Kidney (tissue), 14 donors: ENCODE data around the gene SLC6A19. TPM values are rescaled to one million over a fixed set of nuclear protein-coding genes. Genes with fewer than 3 reads are reported as not detected.

Experiments used
- DNase-seq, 5 donors: peaks; one replicate each; pipeline ENCODE4 v3.0.0-alpha.2; 2013 to 2020
- FAIRE-seq: peaks from 2 replicates; lab custom pipeline; 2012; peaks lifted over from hg19 to GRCh38; lab: Jason Lieb, UNC
- H3K27ac ChIP-seq, 2 donors: one replicate each; pipeline ENCODE4 v1.7.0; 2013; ENCODE audit warnings: low read depth in 2 of 2, low read length in 2 of 2, inconsistent platforms in 1 of 2
- H3K27me3 ChIP-seq: one replicate; pipeline ENCODE4 v1.7.1; 2013; ENCODE audit warnings: low read length, inconsistent platforms; ENCODE audit not compliant: control insufficient read depth, insufficient read depth
- H3K36me3 ChIP-seq, 3 donors: one replicate each; pipeline versions ENCODE4 v1.7.0 to v1.7.1; 2013; ENCODE audit warnings: low read length in 3 of 3, control low read depth in 1 of 3, inconsistent platforms in 1 of 3; ENCODE audit not compliant: insufficient read depth in 3 of 3, control insufficient read depth in 2 of 3
- H3K4me1 ChIP-seq, 3 donors: one replicate each; pipeline versions ENCODE4 v1.7.0 to v1.7.1; 2013; ENCODE audit warnings: low read length in 3 of 3, inconsistent platforms in 1 of 3, low read depth in 1 of 3; ENCODE audit not compliant: control insufficient read depth in 2 of 3, insufficient read depth in 2 of 3
- H3K4me3 ChIP-seq, 3 donors: one replicate each; pipeline versions ENCODE4 v1.7.0 to v1.8.1; 2013; ENCODE audit warnings: low read length in 3 of 3, control low read depth in 1 of 3, inconsistent platforms in 1 of 3
- H3K9ac ChIP-seq, 3 donors: one replicate each; pipeline versions ENCODE4 v1.7.0 to v1.7.1; 2013; ENCODE audit warnings: low read length in 3 of 3, control low read depth in 1 of 3, inconsistent platforms in 1 of 3
- H3K9me3 ChIP-seq, 3 donors: one replicate each; pipeline versions ENCODE4 v1.7.0 to v1.7.1; 2013; ENCODE audit warnings: low read length in 3 of 3, control low read depth in 1 of 3, inconsistent platforms in 1 of 3; ENCODE audit not compliant: control insufficient read depth in 2 of 3, insufficient read depth in 1 of 3
- intact Hi-C: fragments of 100-400 bp; cut with DNase I; formaldehyde crosslinking; loops from one replicate; pipeline ENCODE4 v1.11.1; 2022
- polyA plus RNA-seq: library from polyadenylated mRNA; stranded (reverse); fragments of 350-450 nt; fragmentation: Illumina TruSeq; extraction: RNeasy Lipid Tissue Mini Kit (QIAGEN cat#74804); gene quantifications from one replicate; pipeline ENCODE4 v1.2.3, GENCODE V29; 2014; ENCODE audit warnings: low read depth, low replicate concordance; ENCODE audit not compliant: insufficient read depth
- total RNA-seq: library from RNA; stranded (reverse); fragmentation: NEBNext Ultra II Directional; extraction: Animal tissue kit (Norgen Biotek cat#: 25700); gene quantifications from one replicate; pipeline ENCODE4 v1.2.1, GENCODE V29; 2021
- TF ChIP-seq, protein P1 (sequence below): IDR thresholded peaks from 3 replicates; pipeline ENCODE4 v1.5.1; 2012; ENCODE audit warnings: mild to moderate bottlenecking, moderate library complexity, borderline replicate concordance; ENCODE audit not compliant: insufficient read depth; ENCODE audit errors: extremely low read depth
- donor health status: control.
- donor health status: control.
- donor health status: control.
- donor health status: control.
- donor health status: control.
- donor health status: DM: yes; HTN: yes; CAD: no.
- donor health status: Normal renal cell carcinoma (clear cell type).

The SLC6A19 gene
- total and polyA plus RNA-seq, 2 donors from 2014 or later: 2.2 to 69.3 TPM

DNA sequence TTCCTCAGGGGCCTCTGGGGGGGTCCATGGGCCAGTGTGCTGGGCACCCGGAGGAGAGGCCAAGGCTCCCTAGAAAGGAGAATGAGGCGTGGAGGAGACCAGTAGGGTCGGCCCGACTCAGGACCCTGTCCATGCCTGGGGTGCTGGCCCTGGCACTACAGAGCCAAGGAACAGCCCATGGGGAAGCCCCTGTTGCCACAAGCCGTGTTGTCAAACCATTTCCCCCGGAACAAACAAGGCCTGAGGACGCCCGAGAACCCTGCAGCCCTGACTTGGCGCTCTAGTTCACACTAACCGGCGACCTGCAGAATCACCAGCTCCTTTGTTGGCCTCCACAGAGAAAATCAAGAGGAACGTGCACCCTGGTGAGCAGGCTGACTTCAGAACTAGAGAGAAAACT, 48.0 kb upstream of the SLC6A19 start:
- Histone ChIP-seq H3K27ac (no peak overlapping the region), H3K4me3 (no peak overlapping the region), H3K36me3 (no peaks in the 10 kb centered on the region), H3K9ac (no peak overlapping the region), H3K4me1 (no peaks in the 10 kb centered on the region), H3K27me3 (peaks cover 3% of the 10 kb centered on the region), H3K9me3 (no peaks in the 10 kb centered on the region)
- DNase-seq: no peak
- intact Hi-C loops: loop anchor here (10.0 kb wide), 1 partner anchor 219 kb away; no protein-coding TSS in a partner anchor
- FAIRE-seq: no peak
- TF ChIP-seq, protein P1, sequence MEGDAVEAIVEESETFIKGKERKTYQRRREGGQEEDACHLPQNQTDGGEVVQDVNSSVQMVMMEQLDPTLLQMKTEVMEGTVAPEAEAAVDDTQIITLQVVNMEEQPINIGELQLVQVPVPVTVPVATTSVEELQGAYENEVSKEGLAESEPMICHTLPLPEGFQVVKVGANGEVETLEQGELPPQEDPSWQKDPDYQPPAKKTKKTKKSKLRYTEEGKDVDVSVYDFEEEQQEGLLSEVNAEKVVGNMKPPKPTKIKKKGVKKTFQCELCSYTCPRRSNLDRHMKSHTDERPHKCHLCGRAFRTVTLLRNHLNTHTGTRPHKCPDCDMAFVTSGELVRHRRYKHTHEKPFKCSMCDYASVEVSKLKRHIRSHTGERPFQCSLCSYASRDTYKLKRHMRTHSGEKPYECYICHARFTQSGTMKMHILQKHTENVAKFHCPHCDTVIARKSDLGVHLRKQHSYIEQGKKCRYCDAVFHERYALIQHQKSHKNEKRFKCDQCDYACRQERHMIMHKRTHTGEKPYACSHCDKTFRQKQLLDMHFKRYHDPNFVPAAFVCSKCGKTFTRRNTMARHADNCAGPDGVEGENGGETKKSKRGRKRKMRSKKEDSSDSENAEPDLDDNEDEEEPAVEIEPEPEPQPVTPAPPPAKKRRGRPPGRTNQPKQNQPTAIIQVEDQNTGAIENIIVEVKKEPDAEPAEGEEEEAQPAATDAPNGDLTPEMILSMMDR: no peak

DNA sequence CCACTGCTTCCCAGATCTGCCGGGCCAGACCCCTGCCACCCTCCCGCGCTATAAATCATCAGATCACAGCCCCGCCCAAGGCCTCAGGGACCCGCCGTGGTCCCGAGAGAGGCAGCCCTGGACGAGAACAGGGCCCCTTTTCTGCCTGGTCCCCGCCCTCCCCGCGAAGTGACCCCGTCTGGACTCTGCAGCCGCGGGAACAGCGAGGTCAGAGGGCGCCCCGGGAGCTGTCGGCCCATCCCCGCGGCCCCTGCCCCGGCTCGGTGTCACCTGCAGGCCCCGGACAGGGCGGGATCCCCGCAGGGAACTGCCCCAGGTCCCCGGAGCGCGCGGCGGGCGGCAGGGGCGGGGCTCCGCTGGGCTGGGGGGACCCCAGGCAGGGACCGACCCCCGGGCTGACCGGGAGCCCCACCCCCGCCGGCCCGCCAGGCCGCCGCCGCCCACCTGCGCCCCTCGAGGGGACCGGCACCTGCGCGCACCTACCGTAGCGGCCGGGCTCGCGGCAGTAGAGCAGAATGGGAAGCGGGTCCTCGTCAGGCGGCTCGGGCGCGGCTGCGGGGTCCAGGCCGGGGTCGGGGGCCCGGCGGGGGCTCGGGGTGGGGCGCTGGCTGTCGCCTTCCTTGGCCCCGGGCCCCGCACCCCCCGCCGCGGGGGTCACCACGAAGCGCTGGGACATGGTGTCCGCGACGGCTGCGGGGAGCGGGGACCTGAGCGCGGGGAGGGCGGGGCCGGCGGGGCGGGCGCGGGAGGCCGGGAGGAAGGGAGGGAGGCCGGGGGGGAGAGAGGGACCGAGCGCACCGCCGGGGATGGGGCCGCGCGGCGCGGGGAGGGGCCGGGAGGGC, 46.0 kb upstream of the SLC6A19 start:
- no peaks in the 10 kb centered on the region for H3K36me3 ChIP-seq
- peaks cover 3% of the 10 kb centered on the region for H3K27me3 ChIP-seq
- no peaks in the 10 kb centered on the region for H3K9me3 ChIP-seq
- DNase-seq (no peak), FAIRE-seq (no peak)
- TF ChIP-seq, protein P1: no peak
- intact Hi-C loops: loop anchor here (10.0 kb wide), 1 partner anchor 221 kb away; no protein-coding TSS in a partner anchor
- no peaks in the 10 kb centered on the region for H3K4me1 ChIP-seq
- H3K4me3 ChIP-seq: no peak overlapping the region
- no peak overlapping the region for H3K9ac ChIP-seq
- H3K27ac ChIP-seq: no peak overlapping the region

DNA sequence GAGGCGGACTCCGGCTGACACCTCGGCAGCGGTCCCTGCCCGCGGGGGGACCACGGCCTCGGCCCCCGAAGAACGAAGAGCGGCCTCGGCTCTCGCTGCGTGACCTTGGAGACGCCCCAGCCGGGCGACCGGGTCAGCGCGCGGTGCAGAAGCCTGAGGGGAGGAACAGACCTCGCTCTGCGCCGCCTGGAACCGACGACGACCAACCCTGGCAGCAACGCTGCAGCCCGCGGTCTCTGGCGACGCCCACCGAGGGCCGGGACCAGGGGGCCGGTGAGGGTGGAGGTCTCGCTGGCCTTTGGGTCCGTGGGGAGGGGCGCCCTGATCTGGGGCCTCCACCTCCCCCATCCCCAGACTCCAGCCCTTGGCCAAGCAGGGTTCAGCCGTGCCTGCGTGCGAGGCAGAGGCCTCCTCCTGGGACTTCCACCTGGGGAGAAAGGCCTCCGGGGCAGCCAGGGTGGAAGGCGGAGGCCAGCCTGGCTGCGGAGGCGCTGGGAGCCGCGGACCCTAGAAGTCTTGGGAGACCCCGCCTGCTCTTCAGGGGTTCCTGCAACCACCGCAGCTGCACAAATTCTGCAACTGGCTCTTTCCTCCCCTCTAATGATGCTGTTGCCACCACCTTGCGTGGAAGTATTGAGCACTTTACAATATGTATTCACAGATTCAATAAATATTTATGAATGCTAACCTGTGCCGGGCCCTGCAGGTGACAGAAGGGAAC, 45.2 kb upstream of the SLC6A19 start:
- Histone ChIP-seq H3K36me3 (no peaks in the 10 kb centered on the region), H3K9ac (no peak overlapping the region), H3K9me3 (no peaks in the 10 kb centered on the region), H3K27ac (no peak overlapping the region), H3K4me1 (no peaks in the 10 kb centered on the region), H3K27me3 (peaks cover 3% of the 10 kb centered on the region), H3K4me3 (no peak overlapping the region)
- intact Hi-C loops: loop anchor here (10.0 kb wide), 1 partner anchor 221 kb away; no protein-coding TSS in a partner anchor
- TF ChIP-seq, protein P1: no peak
- DNase-seq (peak in 2 of 5 donors; percentile 26 to 44), FAIRE-seq (no peak)
